22Rv1 (cell line): Measurements from ENCODE around the gene GNAI1.

Source experiments
- CTCF ChIP-seq: fragments of 450-650 bp; IDR thresholded peaks from 2 replicates; pipeline ENCODE4 v1.5.1; 2017; ENCODE audit warnings: mild to moderate bottlenecking
- ZFX ChIP-seq: fragments of 450-650 bp; IDR thresholded peaks from 2 replicates; pipeline ENCODE4 v1.6.1; 2017; ENCODE audit warnings: antibody characterized with exemption, borderline replicate concordance

- TF ChIP-seq CTCF = no peak
- no peak for TF ChIP-seq ZFX
Measured at GRCh38 chr7:80255656-80256055, 121.0 kb downstream of the GNAI1 start.
